HG03039 (cell line): ENCODE data around the gene PDGFA.

Experiments used
- ATAC-seq: cut with Tn5 transposase; IDR thresholded peaks from one replicate; pipeline ENCODE4 v1.9.1; 2021; ENCODE audit warnings: mild to moderate bottlenecking, moderate library complexity; ENCODE audit not compliant: unreplicated experiment

PDGFA gene

DNA sequence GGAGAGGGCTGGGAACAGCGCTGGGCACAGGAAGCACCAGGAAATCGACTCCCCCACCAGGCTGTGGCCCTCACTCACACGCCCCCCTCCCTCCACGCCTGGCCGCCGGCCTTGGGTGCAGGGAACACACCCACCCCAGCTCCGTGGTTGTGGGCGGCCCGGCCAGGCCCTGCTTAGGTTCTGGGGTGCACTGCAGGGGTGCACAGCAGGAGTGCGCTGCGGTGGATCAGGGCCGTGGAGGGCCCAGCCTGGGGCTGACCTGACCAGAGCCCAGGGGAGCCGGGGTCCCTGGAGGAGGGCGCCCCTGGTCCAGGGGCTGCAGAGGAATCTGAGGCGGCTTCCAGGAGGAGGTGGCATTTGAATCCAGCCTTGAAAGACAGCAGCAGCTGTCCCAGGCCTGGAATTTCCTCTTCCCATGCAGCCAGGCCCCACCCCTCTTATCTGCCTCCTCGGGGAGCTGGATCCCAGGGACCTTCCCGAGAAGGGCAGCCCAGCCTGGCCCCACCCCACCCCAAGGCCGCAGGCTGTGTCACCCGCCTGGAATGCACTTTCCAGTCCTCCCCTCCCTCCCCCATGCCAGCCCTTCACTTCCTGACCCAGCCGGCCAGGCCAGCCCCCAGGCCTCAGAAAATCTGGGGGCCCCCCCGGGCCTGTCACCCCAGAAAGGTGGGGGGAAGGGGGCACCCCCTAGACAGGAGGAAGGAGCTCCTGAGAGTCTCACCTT, 18.4 kb upstream of the PDGFA start:
- ATAC-seq = no peak

DNA sequence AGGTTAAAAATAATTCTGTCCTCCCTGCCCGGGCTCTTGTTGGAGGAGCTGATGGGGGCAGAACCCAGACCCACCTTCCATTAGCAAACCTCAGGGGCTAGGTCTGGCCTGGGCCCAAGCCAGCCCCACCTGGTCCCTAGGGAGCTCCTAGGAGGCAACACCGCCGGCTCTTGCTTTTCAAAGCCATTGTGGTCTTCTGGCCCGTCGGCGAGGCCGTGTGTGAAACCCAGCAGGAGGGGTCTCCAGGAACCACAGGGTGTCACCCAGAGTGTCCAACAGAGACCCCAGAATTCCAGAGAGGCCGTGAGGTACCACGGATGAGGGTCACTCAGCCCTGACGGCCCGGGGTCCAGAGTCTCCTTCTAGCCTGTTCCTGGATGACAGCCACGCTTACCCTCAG, 16.6 kb upstream of the PDGFA start:
- no peak for ATAC-seq

DNA sequence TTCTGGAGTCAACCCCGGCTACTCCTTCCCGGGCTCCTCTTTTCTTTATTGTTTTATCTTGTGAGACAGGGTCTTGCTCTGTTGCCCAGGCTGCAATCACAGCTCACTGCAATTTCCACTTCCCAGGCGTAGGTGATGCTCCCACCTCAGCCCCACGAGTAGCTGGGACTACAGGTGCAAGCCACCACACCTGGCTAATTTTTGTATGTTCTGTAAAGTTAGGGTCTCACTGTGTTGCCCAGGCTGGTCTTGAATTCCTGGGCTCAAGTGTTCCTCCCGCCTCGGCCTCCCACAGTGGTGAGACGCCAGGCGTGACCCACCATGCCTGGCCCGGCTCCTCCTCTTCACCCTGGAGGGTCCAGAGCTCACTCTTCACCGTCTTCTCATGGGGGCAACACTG, 15.3 kb upstream of the PDGFA start:
- ATAC-seq = no peak

DNA sequence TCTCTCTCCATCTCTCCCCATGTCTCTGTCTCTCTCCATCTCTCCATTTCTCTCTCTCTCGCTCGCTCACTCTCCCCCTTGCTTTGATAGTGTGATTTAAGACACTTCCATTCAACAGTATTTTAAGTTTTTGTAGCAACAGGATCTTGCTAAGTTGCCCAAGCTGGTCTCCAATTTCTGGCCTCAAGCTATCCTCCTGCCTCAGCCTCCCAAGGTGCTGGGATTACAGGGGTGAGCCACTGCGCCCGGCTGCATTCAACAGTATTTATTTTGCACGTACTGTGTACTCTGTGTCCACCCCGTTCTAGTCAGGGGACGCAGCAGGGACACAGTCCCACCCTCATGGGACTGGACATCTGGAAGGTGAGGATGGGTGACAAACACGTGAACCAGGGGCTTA, 14.4 kb upstream of the PDGFA start:
- no peak for ATAC-seq

DNA sequence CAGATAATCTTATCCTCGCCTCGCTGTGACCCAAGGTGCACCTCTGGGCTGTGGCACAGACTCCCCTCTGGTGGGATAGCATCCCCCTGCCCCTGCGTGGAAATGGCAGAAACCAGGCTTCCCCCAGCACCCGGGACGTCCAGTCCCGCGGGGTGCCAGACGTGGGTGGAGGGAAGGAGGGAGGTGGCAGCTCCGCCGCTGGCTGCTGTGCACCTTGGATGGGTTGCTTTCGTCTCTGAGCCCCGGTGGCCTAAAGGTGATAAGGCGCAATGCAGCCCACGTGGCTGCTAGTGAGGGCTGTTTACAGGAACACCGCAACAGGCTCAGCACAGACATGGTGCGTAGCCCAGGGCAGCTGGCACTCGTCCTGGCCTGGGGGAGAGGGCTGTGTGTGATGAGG, 13.6 kb upstream of the PDGFA start:
- no peak for ATAC-seq

DNA sequence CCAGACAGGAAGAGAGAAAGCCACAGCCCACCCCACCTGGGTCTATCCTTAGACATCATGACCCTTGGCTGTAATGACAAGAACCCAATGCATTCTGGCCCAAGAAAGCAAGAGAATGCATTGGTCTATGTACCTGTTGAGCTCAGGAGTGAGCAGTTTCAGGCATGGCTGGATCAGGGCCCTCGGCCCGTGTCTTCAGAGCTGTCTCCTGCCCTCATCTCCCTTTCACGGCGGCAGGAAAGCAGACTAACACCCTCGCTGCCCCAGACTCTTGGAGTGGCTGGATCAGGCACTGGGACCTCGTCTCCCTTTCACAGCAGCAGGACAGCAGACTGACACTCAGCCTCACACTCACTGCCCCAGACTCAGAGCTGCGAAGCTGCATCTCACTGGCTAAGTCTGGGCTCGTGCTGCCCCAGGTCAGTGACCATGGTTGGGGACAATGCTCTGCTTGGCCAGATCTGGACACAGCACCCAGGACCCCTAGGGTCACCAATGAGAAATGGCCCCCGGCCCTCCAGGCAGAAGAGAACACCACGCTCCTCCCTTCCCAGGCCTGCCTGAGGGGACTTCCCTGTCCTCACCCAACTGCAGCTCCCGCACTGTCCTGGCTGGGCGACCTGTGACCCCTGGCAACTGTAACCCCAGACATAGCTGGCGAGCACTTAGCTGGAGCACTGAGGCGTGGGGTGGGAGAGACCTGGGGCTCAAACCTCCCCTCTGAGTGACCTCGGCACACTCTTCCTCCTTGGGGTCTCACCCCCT, 12.9 kb upstream of the PDGFA start:
- ATAC-seq = no peak

DNA sequence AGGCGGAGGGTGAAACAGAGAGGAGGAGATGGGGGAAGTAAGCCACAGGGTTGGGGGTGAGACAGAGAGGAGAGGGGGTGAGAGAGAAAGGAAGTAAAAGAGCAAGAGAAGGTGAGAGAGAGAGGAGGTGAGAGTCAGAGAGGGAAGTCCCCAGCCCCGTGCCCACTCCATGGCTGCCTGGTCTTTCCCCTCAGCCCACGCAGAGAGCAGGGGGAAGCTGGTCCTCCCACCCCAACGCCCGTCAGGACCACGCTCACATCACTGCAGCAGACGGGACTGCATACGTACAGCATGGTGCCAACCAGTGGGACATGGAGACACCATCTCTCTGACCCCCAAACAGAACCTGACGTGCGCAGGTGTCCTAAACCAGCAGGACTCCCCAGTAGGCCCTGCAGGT, 12.1 kb upstream of the PDGFA start:
- ATAC-seq = no peak

DNA sequence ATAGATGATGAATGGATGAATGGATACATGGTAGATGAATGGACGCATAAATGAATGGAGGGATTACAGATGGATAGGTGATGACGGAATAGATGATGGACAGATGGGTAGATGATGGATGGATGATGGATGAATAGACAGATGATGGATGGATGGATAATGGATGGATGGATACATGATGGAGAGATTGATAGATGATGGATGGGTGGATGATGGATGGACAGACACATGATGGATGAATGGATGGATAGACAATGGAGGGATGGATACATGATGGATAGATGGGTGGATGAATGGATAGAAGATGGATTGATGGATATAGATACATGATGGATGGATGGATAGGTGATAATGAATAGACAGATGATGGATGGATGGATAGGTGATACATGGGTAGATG, 8.8 kb upstream of the PDGFA start:
- ATAC-seq = no peak

DNA sequence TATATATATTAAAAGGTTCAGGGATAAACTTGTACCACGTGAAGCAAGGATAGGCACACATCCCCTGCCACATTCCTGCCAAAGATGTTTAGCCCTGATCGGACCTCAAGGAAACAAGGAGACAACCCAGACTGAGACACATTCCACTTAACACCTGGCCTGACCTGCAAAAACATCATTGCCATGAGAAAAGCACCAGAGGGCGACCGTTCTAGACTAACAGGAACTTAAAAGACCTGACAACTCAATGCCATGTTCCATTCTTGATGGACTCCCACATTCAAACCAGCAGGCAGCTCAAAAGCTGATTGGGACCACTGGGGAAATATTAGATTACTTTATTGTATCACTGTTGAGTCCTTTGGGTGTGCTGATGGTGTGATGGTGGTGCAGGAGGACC, 8.1 kb upstream of the PDGFA start:
- ATAC-seq = no peak

DNA sequence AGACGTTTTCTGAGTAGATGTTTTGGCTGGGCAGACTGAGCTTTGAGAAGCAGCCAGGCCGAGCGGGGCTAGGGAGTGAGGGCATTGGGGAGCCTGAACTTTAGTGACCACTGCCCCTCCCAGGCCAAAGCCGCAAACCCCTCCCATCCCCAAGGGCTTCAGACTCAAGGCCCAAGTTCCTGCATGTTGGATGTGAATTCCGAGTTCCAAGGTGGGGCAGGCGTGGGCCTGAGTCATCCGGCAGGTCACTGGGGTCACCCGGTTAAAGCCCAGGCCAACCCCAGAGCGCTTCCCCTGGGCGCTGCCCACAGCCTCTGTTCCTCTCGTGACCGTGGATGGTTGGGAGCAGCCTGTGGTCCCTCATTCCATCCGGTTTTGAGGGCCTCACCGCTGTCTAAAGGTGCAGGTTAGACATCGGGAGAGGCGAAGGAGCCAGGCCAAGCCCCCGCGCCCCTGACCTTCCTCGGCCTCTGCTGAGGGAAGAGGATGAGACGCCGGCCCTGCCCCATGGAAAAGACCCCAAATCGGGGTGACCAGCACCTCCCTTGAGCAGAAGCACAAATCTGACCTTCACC, 6.9 kb upstream of the PDGFA start:
- no peak for ATAC-seq

DNA sequence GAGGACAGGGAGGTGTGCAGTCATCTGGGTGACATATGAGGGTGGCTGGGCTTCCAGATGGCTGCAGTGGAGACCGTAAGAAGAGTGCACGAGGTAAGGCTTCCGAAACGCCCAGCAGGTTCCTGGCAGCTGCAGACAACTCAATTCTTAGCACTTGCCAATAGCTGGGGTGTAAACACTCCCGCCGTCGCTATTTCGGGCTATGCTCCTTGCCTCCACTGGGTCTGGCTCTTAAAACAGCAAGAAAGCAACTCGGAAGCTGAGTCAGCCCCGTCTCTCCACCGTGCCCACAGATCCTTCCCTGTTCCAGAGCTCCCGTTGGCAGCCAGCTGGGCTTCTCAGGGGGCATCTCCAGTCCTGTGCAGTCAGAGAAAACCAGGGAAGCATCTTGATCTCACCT, 6.1 kb upstream of the PDGFA start:
- ATAC-seq = no peak

DNA sequence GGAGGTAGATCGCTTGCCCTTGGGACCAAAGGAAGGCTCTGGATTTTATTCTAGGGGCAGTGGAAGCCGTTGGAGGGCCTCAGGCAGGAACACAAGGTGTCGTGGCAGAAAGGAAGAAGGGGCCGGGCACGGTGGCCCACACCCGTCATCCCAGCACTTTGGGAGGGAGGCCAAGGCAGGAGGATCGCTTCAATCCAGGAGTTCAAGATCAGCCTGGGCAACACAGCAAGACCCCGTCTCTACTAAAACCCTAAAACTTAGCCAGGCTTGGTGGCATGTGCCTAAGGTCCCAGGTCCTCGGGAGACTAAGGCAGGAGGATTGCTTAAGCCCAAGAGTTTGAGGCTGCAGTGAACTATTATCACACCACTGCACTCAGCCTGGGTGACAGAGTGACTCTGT, 5.2 kb upstream of the PDGFA start:
- ATAC-seq = no peak

DNA sequence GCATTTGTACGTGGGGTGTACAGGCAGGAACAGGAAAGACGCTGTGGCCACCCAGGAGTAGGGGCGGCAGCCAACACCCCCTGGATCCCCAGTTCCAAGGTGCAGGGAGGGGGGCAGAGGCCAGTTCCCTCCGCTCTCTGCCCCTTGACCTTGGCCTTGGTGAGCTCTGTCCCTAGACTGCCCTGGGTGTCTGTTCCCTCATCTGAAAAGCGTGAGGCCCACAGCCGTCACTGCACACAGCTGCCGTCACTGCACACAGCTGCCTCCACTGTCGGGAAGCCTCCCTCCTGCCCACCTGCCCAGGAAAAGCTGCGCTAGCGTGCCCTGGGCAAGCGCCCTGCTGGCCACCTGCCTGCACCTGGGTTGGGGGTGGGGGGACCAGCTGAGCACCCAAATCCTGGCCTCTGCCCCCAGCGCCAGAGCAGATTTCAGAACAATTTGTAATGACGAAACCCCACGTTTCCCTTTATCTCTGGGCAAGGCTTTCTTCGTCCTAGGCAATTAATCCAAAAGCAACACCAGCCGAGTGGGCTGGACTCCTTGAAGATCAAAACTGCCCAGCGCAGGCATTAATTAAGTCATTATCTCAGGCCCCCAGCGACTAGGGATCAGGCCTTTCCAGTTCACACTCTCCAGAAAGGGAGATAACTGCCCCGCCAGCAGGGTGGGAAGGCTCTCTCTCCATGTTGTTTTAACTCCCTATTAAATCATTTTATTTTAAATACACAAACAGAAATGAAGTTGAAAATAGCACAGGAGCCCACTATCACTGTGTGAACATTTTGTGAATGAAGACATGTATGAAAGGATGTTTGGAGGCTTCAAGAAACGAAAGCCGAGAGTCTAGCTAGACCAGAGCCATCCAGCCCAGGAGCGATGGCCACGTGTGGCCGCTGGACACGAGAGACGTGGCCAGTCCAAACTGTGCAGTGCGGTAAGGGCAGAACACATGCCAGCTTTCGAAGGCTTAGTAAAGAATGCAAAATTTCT, 4.0 kb upstream of the PDGFA start:
- no peak for ATAC-seq

DNA sequence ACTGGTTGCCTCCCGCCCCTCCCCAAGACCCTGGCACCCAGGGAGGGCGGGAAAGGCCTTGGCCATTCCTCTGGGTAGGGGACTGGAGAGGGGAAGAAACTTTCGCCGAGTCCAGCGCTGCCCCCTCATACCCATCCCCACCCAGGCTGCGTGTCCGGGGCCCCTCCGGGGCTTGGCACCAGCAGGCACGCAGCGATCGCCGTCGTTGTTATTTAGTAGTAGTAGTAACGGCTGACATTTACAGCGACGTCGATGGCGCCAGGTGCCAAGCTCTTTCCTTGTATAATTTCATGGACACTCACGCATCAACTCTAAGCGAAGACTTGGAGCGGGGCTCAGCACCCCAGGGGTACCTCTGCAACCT, 3.3 kb upstream of the PDGFA start:
- ATAC-seq = no peak

DNA sequence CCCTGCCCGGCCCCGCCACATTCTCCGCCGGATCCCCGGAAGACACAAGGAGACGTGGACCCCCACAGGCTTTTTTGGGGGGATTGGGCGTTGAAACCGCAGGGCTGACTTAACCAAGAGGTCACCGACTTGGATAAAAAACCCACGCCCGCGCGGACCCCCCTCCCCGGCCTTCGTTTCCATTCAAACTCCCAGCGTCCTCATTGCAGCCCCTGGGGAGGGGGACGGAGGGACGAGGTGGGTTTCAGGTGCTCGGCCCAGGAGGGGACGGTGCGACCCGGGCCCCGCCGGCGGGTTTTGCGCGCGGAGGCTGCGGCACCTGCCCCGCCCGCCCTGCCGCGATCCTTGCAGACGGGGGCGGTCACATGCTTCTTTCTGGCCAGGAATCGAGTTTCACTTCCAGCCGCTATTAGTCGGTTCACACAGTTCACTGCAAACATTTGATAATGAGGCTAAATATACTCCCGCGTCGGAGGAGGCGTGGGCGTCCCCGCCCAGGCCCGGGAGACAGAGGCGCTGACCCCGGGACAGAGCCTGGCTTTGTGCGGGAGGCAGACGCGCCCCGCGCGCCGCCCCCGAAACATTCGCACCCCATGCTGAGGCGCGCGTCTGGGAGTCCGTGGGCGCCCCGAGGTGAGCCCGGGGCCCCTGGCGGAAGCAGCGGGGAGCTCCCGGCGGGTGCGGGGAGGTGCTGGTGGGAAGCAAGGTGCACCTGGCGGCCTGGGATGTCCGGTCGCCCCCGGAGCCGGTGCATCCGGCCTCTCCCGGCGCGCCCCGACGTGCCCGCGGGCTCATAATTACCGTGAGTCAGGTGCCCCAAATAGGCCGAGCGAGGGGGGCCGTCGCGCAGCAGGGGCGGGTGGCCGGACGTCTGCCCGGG, 2.7 kb upstream of the PDGFA start:
- ATAC-seq = no peak

DNA sequence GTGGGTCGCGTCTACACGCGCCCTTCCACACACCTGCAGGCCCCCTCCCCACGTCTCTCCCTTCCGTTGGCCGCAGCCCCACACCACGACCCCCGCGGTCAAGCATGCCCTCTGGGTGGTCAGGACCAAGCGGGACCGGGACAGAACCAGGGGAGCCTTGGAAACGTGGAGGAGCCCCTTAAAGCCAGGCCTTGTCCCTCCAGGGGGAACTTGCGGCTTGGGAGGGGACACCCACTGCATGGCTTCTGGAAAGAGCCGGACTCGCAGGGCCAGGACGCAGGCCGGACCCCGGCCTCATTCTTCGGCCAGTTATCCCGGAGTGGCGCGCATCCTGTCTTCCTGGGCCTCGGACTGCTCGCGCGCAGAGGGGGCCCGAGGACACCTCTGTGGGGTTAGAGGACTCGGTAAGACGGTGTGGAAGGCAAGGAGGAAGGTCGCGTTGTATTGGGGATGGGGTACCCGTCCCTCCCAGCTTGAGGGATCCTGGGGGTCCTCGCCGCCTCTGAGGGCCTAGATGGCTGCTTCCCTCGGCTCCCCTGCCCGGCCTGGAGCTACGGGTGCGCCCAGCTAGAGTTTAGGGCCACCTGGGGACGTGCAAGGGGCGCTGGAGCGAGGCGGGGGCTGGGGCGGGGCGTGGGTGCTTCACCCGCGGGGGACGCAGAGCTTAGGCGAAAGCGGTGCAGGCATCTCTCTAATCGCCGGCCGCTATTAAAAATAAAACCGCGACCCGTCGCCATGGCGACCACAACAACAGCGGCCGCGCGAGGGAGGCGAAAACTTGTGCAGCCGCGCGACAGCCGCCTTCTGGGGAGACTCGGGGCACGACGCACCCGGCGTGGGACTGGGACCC, 1.8 kb upstream of the PDGFA start:
- no peak for ATAC-seq

DNA sequence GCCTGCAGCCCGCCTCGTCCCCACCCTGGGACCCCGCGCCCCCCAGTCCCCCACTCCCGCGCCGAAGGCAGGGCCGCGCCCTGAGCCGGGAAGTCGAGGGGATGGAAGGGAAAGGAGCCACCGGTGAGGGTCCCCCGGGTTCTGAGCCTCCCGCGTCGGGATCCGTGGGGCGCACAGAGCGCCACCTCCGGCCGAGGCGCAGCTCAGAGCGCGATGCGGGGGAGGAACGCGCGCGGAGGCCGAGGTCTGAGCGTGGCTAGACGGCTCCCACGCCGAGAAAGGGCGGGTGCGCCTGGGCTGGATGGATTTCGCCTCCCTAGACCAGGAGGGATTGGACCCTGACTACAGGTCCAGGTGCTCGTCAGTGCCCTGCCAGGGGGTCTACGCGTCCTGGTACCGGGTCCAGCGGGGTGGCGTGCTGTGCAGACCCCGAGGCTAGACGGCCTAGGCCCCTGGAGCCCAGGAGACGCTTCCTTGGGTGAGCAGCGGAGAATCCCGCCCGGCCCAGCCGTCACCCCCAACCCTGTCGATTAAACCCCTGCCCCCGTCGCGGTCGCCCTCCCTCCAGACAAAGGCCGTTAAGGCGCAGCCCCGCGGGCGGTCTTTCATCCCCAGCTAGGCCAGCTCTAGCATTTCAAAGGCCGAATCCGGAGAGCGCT, 986 bp upstream of the PDGFA start:
- ATAC-seq = no peak

DNA sequence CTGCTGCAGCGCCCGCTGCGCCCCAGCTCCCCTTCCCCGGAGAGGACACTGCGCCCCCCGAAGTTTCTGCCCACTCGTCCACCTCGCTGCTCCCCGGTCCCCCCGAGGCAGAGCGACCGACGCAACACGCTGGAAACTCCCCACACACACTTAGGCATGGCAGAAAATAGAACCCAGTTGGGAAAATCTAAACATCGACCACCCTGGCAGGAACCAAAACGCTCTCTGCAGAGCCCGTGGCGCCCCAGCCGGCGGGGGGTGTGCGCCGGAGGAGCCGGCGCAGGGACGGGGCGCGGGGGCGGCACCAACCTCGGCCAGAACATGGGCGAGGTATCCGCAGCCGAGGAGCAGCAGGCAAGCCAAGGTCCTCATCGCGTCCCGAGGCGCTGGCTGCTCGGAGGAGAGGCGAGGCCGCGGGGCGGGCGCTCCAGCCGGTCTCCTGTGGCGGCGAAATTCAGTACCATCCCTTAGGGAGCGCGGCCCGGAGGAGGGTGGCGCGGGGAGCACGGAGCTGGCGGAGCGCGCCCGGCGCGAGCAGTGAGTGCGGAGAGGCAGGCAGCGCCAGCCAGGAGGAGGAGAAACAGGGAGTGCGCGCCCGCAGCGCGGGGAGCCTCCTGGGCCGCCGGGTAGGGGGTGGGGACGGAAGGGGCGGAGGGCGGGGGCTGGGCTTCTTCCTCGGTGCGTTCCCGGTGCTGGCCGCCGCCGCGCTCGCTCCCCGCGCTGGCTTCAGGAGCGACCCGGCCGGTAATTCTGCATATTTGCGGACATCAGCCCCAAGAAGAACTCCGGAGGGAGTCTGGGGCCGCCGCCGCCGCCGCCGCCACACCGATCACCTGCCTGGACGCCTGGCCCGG, 789 bp downstream of the PDGFA start:
- no peak for ATAC-seq
